ENCODE data around the gene MAD2L1BP.
A peak's percentile ranks its signal among the peaks of the same experiment; 100 is the strongest.
"Not testable (repeated sequence)": the region's sequence is repeated elsewhere in the genome, so short reads cannot be mapped to it uniquely, and the experiment has no call there.

MAD2L1BP gene

DNA sequence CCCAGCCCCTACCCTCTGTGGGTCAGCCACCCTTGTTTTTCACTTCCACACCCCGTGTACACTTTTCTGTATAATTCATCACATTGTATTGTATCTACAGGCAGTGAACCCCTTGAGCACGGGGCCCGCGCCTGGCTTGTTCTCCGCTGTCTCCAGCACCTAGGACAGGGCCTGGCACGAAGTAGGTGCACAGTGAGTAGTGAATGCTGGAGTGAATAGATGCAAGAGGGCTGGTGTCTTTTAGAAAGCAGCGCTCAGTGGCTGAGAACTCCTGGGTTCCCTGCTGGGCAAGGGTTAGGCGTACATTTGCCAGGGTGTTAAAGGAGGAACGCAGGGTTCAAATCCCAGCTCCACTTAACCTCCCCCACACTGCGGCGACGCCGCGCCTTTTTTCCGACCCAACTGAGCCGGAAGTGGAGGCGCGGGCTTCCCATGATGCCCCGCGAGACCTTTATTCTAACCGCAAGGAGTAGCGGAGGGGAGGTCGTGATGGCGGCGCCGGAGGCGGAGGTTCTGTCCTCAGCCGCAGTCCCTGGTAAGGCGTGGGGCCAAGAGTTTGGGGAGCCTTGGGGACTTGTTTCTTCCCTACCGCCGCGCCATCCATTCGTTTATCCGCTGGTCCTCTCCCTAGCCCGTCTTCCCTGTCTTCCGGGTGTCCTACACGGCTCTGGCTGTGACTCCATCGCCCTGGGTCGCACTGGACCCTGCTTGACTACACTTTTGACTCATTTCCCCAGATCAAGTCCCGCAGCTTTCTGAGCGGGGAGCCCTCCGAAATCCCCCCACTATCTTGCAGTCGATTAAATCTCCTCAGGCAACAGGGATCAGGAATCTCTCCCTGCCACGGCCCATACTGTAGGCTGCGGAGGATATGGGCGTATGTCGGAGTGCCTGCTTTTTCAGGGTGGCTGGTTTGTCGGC lies at the start of gene MAD2L1BP:
Gene MAD2L1BP, plus strand, starts transcription at position 454 of the 921 bp plus-strand sequence. Its CDS starts 36 bp downstream, at position 490.
- no peak for DNase-seq (ENCODE audit: low read depth, low spot score)

- DNase-seq (ENCODE audit: low read depth, low spot score), result no peak
These were observed 47.4 kb upstream of the MAD2L1BP start for GRCh38 chr6:43588194-43588593.

- DNase-seq (ENCODE audit: low read depth, low spot score), result not testable (repeated sequence)
These were observed 46.1 kb upstream of the MAD2L1BP start for GRCh38 chr6:43589564-43589963.

DNA sequence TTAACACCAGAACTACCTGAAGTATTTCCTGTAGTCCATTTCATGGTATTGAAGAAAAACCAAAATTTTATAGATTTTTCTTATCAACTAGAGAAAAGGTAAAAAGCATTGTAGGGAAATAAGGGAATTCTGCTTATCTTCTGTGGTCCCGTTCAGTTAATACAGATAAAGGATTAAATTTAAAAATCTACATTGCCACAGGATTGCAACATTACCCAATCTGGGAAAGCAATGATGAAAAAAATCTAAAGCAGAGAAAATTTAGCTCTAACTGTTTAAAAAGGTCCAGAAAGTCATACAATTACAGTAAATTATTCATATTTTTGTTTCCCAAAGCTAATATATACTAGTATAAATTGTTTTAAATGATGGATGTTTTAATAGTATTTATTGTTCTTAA lies 41.7 kb upstream of the MAD2L1BP start:
- no peak for DNase-seq (ENCODE audit: low read depth, low spot score)

DNA sequence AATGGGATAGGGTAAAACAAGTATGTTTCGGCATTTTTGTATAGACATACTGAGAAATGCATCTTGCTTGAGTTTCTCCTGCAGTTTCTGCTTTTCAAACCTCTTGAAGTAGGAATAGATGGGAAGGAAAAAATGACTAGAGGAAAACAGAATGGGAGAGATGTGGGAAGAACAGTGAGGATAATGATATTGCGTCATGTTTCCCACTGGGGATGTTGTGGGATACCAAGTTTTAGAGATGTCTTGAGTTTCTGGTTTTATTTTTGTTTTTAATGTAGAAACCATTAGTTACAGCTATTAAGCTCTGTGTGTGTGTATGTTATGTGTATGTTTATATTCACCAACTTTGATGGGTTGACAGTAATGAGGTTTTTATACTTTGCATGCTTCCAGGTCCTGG lies 35.0 kb upstream of the MAD2L1BP start:
- no peak for DNase-seq (ENCODE audit: low read depth, low spot score)

GRCh38 chr6:43604174-43604573 lies 31.5 kb upstream of the MAD2L1BP start:
- no peak for DNase-seq (ENCODE audit: low read depth, low spot score)

- no peak for DNase-seq (ENCODE audit: low read depth, low spot score)
These were observed 29.6 kb upstream of the MAD2L1BP start for GRCh38 chr6:43606019-43606418.

DNA sequence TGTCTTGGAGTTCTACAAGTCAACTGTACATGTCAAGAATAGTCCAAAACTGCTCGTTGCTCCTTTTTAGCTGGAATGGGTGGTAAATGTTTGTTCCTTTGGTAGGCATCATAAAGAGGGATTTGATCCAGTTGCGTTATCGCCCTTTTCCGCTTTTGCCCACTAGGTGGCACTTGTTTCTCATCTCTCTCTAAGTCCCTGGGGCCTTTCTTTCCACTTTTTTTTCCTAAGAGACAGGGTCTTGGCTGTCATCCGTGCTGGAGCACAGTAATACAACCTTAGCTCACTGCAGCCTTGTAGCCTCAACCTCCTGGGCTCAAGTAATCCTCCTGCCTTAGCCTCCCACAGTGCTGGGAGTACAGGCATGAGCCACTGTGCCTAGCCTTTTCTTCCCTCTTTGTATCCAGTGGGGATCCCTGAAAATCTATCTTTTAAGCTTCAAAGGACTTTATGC lies 27.3 kb upstream of the MAD2L1BP start:
- DNase-seq (ENCODE audit: low read depth, low spot score), result peak; percentile 69

- DNase-seq (ENCODE audit: low read depth, low spot score), result no peak
These were observed 26.8 kb upstream of the MAD2L1BP start for GRCh38 chr6:43608807-43609206.

- no peak for DNase-seq (ENCODE audit: low read depth, low spot score)
These were observed 26.2 kb upstream of the MAD2L1BP start for GRCh38 chr6:43609402-43609801.

DNA sequence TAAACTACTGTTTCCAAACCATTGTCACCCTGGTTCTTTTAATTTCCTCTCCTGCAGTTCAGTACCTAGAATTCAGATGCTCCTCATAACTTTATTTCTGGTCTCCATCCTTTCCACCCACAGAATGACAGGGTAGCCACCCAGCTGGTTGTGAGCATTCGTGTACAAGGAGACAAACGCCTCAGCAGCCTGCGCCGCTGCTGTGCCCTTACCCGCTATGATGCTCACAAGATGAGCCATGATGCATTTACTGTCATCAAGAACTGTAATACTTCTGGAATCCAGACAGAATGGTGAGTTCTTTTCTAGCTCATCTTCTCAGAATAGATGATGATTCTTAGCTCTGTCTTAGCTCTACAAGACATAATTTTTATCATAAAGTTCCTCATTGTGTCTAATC lies 25.2 kb upstream of the MAD2L1BP start:
- DNase-seq (ENCODE audit: low read depth, low spot score), result no peak

- DNase-seq (ENCODE audit: low read depth, low spot score), result no peak
These were observed 21.8 kb upstream of the MAD2L1BP start for GRCh38 chr6:43613721-43614395.

DNA sequence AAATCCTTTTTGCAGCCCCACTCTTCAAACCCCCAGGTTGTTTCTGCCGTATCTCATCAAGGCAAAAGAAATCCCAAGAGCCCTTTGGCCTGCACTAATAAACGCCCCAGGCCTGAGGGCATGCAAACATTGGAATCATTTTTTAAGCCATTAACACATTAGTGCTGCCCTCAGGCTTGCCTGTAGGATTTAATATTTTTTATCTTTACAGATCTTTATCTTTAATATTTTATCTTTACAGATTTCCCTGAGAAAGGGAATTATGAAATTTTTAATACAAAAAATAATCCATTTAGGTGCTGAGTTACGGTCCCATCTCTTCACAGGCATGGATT lies 21.3 kb upstream of the MAD2L1BP start:
- DNase-seq (ENCODE audit: low read depth, low spot score), result no peak

- no peak for DNase-seq (ENCODE audit: low read depth, low spot score)
These were observed 18.7 kb upstream of the MAD2L1BP start for GRCh38 chr6:43616725-43617472.

GRCh38 chr6:43621078-43621835 lies 14.4 kb upstream of the MAD2L1BP start:
- DNase-seq (ENCODE audit: low read depth, low spot score), result no peak

GRCh38 chr6:43621836-43622180 lies 13.8 kb upstream of the MAD2L1BP start:
- no peak for DNase-seq (ENCODE audit: low read depth, low spot score)

DNA sequence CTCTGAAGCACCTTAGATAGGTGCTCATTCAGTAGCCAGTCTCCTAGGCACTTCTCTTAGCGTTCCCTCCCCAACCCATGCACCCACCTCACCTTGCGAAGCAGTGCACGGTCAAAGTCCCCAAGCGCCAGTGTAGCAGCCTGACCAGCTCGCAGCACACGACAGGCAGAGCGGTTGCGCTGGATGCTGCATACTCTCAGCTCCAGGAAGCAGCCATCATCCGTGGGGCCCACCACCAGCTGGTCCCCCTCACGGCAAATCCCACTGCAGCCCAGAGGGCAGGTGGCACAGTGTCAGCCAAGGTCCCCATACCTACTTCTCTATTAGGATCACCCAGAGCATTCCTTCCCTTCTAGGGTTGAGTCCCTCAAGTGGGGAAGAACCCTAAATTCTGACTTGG lies 13.1 kb upstream of the MAD2L1BP start:
- no peak for DNase-seq (ENCODE audit: low read depth, low spot score)

DNA sequence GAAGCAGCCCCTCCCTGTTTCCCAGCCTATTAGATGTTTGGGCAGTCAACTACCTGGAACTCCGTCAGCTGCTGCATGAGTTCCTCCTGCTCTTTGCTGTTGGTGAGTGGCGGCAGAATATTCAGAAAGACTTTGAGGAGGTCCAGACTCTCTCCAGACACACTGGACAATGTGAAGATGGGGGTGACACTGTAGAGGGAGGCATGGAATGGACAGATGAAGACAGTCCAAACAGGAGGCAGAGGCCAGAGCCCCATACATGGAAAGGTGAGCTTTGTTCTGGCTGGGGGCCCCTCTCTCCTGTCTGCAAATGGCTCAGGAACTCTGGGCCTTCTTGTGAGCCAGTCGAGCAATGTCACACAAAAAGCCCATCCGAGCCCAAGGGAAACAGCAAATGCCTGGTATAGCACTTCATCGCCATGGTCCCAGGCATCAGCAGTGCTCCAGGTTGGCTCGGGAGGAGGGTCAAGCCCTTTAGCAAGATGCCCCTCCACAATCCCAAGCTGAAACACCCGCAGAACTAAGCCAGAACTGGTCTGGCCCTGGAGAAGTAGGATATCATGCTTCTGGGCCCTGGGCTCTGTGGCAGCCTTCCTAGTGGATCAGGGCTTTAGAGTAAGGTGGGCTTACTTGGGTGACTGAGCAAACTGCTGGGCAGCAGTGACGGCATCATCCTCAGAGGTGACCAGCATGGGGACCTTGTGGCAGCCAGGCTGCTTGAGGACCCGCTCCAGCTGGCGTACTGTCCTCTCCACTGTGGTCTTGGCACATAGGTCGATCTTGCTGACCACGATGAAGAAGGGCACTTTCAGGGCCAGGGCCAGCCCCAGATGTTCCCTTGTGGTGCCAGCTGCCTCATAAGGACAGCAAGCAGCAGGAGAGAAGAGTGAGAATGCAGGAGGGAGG lies 11.5 kb upstream of the MAD2L1BP start:
- no peak for DNase-seq (ENCODE audit: low read depth, low spot score)

DNA sequence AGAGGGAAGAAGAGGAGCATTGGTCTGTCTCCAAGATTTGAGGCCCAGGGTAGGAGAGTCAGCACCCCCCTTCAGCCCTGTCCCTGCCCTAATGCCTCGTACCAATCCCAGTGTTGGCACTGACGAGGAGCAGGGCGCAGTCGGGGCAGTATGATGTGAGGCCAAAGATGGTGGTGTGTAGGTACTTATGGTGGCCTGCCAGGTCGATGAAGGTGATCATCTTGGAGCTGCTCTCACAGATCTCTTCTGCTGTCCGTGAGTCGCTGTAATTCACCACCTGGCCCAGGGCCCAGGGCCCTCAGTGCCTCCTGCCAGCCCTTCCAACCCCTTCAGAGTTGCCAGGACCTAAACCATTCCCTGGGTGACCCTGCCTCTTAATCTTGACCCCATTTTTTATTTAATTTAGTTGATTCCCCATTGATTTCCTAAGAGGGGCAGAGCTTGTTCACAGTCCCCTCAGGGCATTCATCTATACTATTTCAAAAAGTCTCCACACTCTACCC lies 10.8 kb upstream of the MAD2L1BP start:
- no peak for DNase-seq (ENCODE audit: low read depth, low spot score)

- DNase-seq (ENCODE audit: low read depth, low spot score), result no peak
These were observed 10.1 kb upstream of the MAD2L1BP start for GRCh38 chr6:43625393-43625992.

Data from iPS DF 19.7 (cell line).